T-helper 2 cell treated with Interferon-gamma antibody and Interleukin-4, amounts not matched to agents 5 μg/mL and 100 μg/mL, for 36 hours (primary cell): Measurements from ENCODE around the gene SCART1.

Experiments used
- DNase-seq: peaks from one replicate; pipeline ENCODE4 v3.0.0; 2021; ENCODE audit warnings: low spot score
- H3K27ac Mint-ChIP-seq: one replicate; pipeline ENCODE4 v1.8.0; 2021; ENCODE audit warnings: mild to moderate bottlenecking, mixed read lengths
- H3K27me3 Mint-ChIP-seq: one replicate; pipeline ENCODE4 v1.8.0; 2021; ENCODE audit warnings: low read depth, mixed read lengths
- H3K36me3 Mint-ChIP-seq: one replicate; pipeline ENCODE4 v1.8.0; 2021; ENCODE audit warnings: low read depth, mixed read lengths
- H3K4me1 Mint-ChIP-seq: one replicate; pipeline ENCODE4 v1.8.0; 2021; ENCODE audit warnings: low read depth, mixed read lengths
- H3K4me3 Mint-ChIP-seq: one replicate; pipeline ENCODE4 v1.8.0; 2022; ENCODE audit warnings: mild to moderate bottlenecking, moderate library complexity, mixed read lengths
- H3K9me3 Mint-ChIP-seq: one replicate; pipeline ENCODE4 v1.8.0; 2021; ENCODE audit warnings: mixed read lengths

SCART1 gene

DNA sequence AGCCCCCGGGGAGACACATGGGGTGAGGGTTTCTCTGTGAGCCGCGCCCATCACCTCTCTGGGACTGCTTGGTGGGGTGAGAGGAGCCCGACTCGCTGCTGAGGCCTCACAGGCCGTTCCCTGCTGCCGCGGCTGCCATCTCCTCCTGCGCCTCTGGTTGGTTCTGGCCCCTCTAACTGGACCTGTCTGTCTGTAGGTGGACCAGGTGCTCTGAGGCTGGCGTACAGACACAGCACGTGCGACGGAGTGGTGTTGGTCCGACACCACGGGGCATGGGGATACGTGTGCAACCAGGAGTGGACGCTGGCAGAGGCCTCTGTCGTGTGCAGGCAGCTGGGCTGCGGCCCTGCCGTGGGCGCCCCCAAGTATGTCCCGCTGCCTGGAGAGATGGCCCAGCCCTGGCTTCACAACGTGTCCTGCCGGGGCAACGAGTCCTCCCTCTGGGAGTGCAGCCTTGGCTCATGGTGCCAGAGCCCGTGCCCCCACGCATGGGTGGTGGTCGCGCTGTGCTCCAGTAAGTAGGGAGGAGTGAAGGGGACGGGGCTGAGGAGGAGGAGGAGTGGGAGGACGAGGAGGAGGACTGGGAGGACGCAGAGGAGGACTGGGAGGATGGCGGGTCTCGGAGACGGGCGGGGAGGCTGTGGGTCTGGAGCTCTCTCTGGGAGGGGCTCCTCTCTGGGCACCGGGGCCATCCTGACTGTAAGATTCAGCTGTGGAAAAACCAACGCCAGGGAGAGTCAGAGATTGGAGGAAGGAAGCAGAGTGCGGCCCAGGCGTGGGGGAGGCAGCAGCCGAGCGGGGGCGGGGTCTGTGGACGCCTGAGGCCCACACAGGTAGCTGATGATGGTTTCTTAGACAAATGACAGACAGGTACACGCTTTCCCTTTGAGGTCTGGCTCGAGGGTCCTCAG lies 2.6 kb downstream of the SCART1 start:
- Mint-ChIP-seq H3K4me3 (no peak overlapping the region), H3K27me3 (no peaks in the 10 kb centered on the region), H3K27ac (no peak overlapping the region), H3K9me3 (no peaks in the 10 kb centered on the region), H3K36me3 (no peaks in the 10 kb centered on the region), H3K4me1 (no peaks in the 10 kb centered on the region)
- DNase-seq = peak; percentile 1

DNA sequence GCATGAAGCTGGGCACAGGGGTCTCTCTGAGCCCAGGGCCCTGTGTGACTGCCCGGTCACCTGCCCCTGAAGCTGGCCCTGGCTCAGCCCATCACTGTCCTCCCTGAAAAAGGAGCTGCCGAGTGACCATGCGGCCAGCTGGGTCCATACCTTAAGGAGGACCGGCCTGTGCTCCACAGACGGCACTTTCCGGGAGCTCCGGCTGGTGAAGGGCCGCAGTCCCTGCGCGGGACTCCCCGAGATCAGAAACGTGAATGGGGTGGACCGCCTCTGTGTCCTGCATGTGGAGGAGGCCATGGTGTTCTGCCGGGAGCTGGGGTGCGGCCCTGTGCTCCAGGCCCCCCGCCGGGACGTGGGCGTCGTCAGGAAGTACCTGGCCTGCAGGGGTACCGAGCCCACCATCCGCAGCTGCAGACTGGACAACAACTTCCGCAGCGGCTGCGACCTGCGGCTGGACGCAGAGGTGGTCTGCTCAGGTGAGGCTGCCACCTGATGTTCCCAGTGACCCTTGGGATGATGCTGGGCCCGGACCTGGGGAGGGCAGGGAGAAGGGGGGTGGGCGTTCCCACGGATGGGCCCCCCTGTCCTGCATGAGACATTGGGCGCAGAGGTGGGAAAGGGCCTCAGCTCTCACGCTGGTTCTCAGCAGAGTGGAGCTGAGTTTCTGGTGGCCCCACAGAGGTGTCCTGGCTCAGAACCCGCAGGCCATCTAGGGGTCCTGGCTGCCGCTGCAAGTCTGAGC lies 3.5 kb downstream of the SCART1 start:
- H3K4me1 Mint-ChIP-seq = no peaks in the 10 kb centered on the region
- no peak overlapping the region for H3K27ac Mint-ChIP-seq
- H3K36me3 Mint-ChIP-seq = no peaks in the 10 kb centered on the region
- DNase-seq = peak; percentile 1
- no peak overlapping the region for H3K4me3 Mint-ChIP-seq
- no peaks in the 10 kb centered on the region for H3K9me3 Mint-ChIP-seq
- H3K27me3 Mint-ChIP-seq = no peaks in the 10 kb centered on the region

DNA sequence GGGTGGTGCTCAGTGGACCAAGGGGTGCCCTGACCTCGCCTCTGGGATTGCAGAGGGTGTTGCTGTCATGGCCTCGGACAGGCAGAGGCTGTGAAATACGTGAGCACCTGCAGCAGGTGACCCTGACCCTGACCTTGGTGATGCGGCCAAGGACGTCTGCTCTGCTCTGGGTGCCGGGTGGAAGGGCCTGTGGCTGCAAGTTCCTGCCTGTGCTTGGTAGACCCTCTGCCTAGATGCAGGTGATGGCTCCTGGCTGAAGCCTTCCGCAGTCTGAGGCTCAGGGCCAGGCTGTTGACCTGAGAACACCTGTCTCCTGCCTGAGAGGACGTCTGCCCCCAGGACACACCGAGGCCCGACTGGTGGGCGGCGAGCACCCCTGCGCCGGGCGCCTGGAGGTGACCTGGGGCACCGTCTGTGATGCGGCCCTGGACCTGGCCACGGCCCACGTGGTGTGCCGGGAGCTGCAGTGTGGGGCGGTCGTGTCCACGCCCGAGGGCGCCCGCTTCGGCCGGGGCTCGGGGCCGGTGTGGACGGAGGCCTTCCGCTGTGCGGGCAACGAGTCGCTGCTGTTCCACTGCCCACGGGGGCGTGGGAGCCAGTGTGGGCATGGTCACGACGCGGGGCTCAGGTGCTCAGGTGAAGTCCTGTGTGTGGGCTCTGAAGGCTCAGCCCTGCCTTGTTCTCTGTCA lies 4.4 kb downstream of the SCART1 start:
- Mint-ChIP-seq H3K4me3 (no peak overlapping the region), H3K27me3 (no peaks in the 10 kb centered on the region), H3K4me1 (no peaks in the 10 kb centered on the region), H3K36me3 (no peaks in the 10 kb centered on the region), H3K27ac (no peak overlapping the region), H3K9me3 (no peaks in the 10 kb centered on the region)
- DNase-seq = peak; percentile 1

DNA sequence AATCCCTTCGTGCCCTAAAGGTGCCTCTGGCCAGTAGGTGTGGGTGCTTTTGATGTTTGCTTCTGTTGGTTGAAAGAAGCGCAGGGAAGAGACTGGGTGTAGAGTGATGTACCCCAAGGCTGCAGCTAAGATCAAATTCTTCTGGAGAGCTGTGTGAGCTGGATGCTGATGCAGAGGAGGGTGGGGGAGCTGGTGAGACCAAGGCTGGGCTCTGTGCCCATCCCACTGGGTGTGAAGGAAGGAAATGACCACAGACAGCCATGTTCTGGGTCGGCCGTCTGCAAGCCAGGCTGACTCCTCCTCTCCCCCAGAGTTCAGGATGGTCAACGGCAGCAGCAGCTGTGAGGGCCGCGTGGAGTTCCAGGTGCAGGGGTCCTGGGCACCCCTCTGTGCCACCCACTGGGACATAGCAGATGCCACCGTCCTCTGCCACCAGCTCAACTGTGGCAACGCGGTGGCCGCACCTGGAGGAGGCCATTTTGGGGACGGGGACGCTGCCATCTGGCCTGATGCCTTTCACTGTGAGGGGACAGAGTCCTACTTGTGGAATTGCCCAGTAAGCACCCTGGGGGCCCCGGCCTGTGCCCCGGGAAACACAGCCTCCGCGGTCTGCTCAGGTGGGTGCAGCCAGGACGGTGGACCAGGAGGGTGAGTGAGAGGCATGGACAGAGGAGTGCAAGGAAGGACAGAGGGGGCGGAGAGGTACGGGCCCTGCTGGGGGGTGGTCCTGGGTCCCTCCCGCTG lies 5.1 kb downstream of the SCART1 start:
- Mint-ChIP-seq H3K4me1 (no peaks in the 10 kb centered on the region), H3K36me3 (no peaks in the 10 kb centered on the region), H3K4me3 (no peak overlapping the region), H3K27me3 (no peaks in the 10 kb centered on the region), H3K9me3 (no peaks in the 10 kb centered on the region), H3K27ac (no peak overlapping the region)
- peak; percentile 2 for DNase-seq

DNA sequence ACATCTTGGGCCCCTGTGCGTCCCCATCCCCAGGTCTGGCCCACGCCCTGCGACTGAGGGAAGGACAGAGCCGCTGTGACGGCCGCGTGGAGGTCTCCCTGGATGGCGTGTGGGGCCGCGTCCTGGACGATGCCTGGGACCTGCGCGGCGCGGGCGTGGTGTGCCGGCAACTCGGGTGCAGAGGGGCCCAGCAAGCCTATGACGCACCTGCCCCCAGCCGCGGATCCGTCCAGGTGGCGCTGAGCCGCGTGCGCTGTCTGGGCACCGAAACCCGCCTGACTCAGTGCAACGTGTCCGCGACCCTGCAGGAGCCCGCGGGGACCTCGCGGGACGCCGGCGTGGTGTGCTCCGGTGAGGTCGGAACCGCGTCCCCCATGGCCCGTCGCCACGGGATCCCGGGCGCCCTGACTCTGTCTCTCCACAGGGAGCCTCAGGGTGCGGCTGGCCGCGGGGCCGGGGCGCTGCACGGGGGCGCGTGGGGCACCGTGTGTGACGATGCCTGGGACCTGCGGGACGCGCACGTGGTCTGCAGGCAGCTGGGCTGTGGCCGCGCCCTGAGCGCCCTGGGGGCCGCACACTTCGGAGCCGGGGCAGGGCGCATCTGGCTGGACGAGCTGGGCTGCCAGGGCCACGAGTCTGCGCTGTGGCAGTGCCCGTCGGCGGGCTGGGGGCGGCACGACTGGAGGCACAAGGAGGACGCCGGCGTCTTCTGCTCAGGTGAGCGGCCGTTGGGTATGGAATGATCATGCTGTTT lies 5.9 kb downstream of the SCART1 start:
- no peak overlapping the region for H3K27ac Mint-ChIP-seq
- DNase-seq = peak; percentile 3
- no peak overlapping the region for H3K4me3 Mint-ChIP-seq
- H3K9me3 Mint-ChIP-seq = no peaks in the 10 kb centered on the region
- no peaks in the 10 kb centered on the region for H3K4me1 Mint-ChIP-seq
- no peaks in the 10 kb centered on the region for H3K27me3 Mint-ChIP-seq
- no peaks in the 10 kb centered on the region for H3K36me3 Mint-ChIP-seq

DNA sequence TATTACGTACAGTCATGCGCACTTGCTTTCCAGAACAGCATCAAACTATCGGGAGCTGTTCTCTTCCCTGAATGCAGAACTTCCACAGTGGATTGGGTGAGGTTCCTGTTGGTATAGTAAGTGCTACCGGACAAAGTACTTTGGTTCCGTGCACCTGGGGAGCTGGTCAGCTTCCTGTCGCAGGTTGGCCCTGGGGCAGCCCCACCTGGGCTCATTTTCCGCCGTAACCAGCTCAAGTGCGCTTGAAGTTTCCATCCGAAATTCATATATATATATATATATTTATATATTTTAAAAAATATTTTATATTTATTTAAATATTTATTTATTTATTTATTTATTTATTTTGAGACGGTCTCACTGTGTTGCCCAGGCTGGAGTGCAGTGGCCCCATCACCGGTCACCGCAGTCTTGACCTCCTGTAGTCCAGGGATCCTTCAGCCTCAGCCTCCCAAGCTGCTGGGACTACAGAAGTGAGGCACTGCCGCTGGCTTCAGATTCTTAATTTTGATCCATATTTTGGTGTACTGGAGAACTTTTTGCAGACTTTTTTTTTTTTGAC lies 6.5 kb downstream of the SCART1 start:
- DNase-seq = no peak
- no peaks in the 10 kb centered on the region for H3K36me3 Mint-ChIP-seq
- H3K27me3 Mint-ChIP-seq = no peaks in the 10 kb centered on the region
- no peaks in the 10 kb centered on the region for H3K9me3 Mint-ChIP-seq
- no peak overlapping the region for H3K27ac Mint-ChIP-seq
- no peak overlapping the region for H3K4me3 Mint-ChIP-seq
- H3K4me1 Mint-ChIP-seq = no peaks in the 10 kb centered on the region

DNA sequence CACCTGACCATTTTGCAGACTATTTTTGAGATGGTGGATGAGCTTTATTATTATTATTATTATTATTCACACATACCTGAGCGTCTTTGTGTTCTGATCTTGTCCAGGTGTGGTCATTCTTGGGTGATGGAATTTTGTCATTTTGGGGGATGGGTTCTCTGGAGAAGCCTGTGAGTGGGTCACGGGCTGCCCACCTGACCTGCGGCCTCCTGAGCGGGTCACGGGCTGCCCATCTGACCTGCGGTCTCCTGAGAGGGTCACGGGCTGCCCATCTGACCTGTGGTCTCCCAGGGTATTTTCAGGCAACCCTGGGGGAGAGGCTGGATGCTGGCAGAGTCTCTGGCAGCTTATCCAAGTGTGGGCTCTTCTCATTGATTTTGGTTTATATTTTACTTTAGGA lies 7.3 kb downstream of the SCART1 start:
- no peaks in the 10 kb centered on the region for H3K9me3 Mint-ChIP-seq
- H3K36me3 Mint-ChIP-seq = no peaks in the 10 kb centered on the region
- no peaks in the 10 kb centered on the region for H3K4me1 Mint-ChIP-seq
- H3K27ac Mint-ChIP-seq = no peak overlapping the region
- no peak for DNase-seq
- no peak overlapping the region for H3K4me3 Mint-ChIP-seq
- no peaks in the 10 kb centered on the region for H3K27me3 Mint-ChIP-seq

DNA sequence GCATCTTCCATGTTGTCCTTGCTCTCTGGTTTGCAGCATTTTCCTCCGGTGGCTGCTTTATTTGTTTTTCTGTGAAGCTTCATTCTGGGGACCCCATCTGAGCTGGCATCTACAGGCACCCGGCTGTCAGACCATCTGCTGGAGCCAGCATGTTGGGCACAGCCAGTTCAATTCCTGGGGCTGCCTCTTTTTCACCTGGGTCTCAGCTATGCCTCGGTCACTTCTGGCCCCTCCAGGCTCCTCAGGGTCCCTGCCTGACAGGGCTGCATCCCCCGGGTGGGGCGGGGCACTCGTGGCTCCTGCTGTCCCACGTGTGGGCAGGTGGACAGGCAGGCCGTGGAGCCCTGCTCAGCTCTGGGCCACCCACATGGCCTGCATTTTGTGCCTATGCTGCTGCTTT lies 8.1 kb downstream of the SCART1 start:
- DNase-seq = no peak
- Mint-ChIP-seq H3K4me1 (no peaks in the 10 kb centered on the region), H3K27ac (no peak overlapping the region), H3K36me3 (no peaks in the 10 kb centered on the region), H3K27me3 (no peaks in the 10 kb centered on the region), H3K4me3 (no peak overlapping the region), H3K9me3 (no peaks in the 10 kb centered on the region)

DNA sequence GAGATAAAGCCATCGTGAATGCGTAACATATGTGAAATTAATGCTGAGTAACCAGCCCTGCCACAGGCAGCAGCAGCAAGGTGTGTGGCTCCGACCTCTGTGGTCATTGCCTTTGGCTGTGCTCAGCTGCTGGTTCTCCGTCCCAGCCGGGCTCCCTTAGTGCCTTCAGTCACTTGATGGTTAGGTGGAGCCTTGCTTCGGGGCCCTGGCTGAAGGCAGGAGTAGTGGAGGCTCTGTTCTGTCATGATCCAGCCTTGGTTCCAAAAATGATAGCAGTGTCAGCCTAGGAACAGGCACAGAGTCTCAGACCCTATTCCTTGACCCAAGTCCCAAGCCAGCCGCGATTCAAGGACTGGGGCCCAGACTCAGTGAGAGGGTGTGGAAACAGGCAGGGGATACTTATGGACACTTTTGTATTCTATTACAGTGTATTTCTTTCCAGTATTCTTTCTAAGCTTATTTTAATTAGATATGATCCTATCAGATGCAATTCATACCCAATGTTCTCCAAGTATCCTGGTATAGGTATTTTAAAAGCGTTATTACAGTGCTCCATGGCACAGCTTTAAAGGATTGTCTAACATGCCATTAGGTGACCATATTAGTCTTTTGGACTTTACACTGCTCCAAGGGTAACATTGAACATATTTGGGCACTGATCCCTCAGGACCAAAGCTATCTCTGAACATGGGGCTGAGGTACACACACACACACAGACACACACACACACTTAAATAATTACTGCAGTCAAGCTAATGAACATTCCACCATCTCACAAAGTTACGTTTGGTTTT lies 9.0 kb downstream of the SCART1 start:
- H3K4me1 Mint-ChIP-seq = no peaks in the 10 kb centered on the region
- no peak for DNase-seq
- H3K4me3 Mint-ChIP-seq = no peak overlapping the region
- H3K36me3 Mint-ChIP-seq = no peaks in the 10 kb centered on the region
- no peaks in the 10 kb centered on the region for H3K27me3 Mint-ChIP-seq
- H3K9me3 Mint-ChIP-seq = no peaks in the 10 kb centered on the region
- no peak overlapping the region for H3K27ac Mint-ChIP-seq

DNA sequence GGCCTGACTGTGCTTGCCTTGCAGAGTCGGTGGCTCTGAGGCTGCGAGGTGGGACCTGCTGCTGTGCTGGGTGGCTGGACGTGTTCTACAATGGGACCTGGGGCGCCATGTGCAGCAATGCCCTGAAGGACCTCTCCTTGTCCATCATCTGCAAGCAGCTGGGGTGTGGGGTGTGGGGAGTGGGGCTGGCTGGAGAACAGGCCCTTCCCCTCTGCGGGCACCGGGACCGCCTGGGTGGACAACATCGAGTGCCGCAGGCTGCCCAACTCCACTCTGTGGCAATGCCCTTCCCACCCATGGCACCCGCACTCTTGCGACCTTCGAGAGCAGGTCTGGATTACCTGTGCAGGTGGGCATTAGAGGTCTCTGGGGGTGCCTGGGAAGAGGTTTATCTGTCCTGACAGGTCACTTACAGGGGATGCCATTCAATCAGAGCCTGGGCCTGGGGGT lies 10.9 kb downstream of the SCART1 start:
- DNase-seq = no peak
- Mint-ChIP-seq H3K27ac (no peak overlapping the region), H3K4me3 (no peak overlapping the region), H3K36me3 (no peaks in the 10 kb centered on the region), H3K27me3 (no peaks in the 10 kb centered on the region), H3K9me3 (peaks cover 4% of the 10 kb centered on the region), H3K4me1 (no peaks in the 10 kb centered on the region)

DNA sequence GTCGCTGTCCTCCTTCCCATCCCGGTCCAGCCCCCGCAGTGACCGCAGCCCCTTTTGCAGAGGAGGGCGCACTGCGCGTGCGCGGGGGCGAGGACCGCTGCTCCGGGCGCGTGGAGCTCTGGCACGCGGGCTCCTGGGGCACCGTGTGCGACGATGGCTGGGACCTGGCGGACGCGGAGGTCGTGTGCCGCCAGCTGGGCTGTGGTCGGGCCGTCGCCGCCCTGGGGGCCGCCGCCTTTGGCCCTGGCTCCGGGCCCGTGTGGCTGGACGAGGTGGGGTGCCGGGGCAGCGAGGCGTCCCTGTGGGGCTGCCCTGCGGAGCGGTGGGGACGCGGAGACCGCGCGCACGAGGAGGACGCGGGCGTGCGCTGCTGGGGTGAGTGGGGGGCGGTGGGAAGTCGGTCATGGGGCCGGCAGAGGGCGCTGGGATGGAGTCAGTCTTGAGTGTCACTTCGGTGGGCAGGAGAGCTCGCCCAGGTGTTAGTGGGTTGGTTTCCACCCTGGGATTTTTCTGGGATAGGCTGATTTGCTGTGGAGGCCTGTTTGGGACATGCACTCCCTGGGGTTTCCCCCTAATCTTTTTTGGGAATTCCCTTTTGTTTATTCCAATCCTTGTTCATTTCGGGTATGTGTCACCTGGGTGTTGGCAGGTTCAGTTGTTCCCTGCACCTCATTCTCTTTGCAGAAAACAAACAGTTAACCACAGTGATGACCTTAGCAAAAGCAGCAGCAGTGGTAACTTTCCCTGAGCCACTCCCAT lies 11.6 kb downstream of the SCART1 start:
- no peaks in the 10 kb centered on the region for H3K4me1 Mint-ChIP-seq
- no peak overlapping the region for H3K27ac Mint-ChIP-seq
- DNase-seq = no peak
- peaks cover 4% of the 10 kb centered on the region for H3K9me3 Mint-ChIP-seq
- H3K36me3 Mint-ChIP-seq = no peaks in the 10 kb centered on the region
- no peak overlapping the region for H3K4me3 Mint-ChIP-seq
- H3K27me3 Mint-ChIP-seq = peaks cover 3% of the 10 kb centered on the region
